ENCODE data around the gene CHN1.

DNA sequence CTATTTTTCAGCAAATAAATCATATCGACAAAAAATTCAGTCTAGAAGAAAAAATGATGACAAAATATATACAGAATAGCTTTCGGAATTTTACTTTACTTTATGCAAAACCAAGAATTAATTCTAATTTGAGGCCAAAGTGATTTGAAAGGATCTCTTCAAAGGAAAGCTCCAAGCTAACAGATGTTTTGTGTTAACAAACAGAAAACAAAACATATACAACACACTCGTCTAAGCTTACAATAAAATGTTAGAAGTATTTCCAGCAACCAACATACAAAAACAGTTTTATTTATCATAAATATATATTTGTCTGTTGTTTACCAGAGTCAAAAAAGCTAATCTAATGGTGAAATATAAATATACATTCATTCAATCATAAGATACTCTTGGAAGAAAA lies 122.8 kb downstream of the CHN1 start:
- TF ChIP-seq, protein P1, sequence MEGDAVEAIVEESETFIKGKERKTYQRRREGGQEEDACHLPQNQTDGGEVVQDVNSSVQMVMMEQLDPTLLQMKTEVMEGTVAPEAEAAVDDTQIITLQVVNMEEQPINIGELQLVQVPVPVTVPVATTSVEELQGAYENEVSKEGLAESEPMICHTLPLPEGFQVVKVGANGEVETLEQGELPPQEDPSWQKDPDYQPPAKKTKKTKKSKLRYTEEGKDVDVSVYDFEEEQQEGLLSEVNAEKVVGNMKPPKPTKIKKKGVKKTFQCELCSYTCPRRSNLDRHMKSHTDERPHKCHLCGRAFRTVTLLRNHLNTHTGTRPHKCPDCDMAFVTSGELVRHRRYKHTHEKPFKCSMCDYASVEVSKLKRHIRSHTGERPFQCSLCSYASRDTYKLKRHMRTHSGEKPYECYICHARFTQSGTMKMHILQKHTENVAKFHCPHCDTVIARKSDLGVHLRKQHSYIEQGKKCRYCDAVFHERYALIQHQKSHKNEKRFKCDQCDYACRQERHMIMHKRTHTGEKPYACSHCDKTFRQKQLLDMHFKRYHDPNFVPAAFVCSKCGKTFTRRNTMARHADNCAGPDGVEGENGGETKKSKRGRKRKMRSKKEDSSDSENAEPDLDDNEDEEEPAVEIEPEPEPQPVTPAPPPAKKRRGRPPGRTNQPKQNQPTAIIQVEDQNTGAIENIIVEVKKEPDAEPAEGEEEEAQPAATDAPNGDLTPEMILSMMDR (IDR thresholded peaks at IDR 0.05) = no peak
- TF ChIP-seq ZBTB33 (IDR thresholded peaks at IDR 0.05; ENCODE audit: borderline replicate concordance, low read depth) (no peak), MXI1 (IDR thresholded peaks at IDR 0.05; ENCODE audit: low read depth, low read length) (no peak), EZH2phosphoT487 (IDR thresholded peaks at IDR 0.05; ENCODE audit: borderline replicate concordance, low read depth) (no peak), EP300 (IDR thresholded peaks at IDR 0.05; ENCODE audit: borderline replicate concordance in 1 of 2, low read depth in 1 of 2, low read length in 1 of 2) (no peak), POLR2AphosphoS5 (IDR thresholded peaks at IDR 0.05; ENCODE audit: low read depth, low read length) (no peak), TAF1 (IDR thresholded peaks at IDR 0.05; ENCODE audit: borderline replicate concordance, low read depth, low read length) (no peak), FOXM1 (IDR thresholded peaks at IDR 0.05; ENCODE audit: low read depth) (no peak), FOXJ3 (CRISPR knock-in tag; IDR thresholded peaks at IDR 0.05) (no peak), TEAD4 (IDR thresholded peaks at IDR 0.05; ENCODE audit: borderline replicate concordance, insufficient read depth) (no peak), RAD21 (IDR thresholded peaks at IDR 0.05; ENCODE audit: low read length) (no peak), YY1 (IDR thresholded peaks at IDR 0.05; ENCODE audit: low read depth) (no peak), MEF2A (IDR thresholded peaks at IDR 0.05; ENCODE audit: borderline replicate concordance, low read depth) (no peak)
- TF ChIP-seq, protein P2, sequence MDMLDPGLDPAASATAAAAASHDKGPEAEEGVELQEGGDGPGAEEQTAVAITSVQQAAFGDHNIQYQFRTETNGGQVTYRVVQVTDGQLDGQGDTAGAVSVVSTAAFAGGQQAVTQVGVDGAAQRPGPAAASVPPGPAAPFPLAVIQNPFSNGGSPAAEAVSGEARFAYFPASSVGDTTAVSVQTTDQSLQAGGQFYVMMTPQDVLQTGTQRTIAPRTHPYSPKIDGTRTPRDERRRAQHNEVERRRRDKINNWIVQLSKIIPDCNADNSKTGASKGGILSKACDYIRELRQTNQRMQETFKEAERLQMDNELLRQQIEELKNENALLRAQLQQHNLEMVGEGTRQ (IDR thresholded peaks at IDR 0.05; ENCODE audit: borderline replicate concordance, low read depth, low read length) = no peak
